SH-SY5Y (cell line): ENCODE data around the gene DNAAF8.

Experiments used
- GATA2 ChIP-seq: IDR thresholded peaks from 2 replicates; pipeline ENCODE4 v1.6.1; 2011; ENCODE audit warnings: mild to moderate bottlenecking, low read depth, low read length
- GATA3 ChIP-seq: IDR thresholded peaks from 2 replicates; pipeline ENCODE4 v1.6.1; 2011; ENCODE audit warnings: low read depth, mild to moderate bottlenecking, low read length, moderate library complexity

GRCh38 chr16:4691666-4692412, 42.5 kb upstream of the DNAAF8 start:
- TF ChIP-seq GATA3 (no peak), GATA2 (no peak)
